ENCODE results near the gene HNMT.
A peak's percentile ranks its signal among the peaks of the same experiment; 100 is the strongest.
"Not testable (repeated sequence)": the region's sequence is repeated elsewhere in the genome, so short reads cannot be mapped to it uniquely, and the experiment has no call there.

Gene HNMT

DNA sequence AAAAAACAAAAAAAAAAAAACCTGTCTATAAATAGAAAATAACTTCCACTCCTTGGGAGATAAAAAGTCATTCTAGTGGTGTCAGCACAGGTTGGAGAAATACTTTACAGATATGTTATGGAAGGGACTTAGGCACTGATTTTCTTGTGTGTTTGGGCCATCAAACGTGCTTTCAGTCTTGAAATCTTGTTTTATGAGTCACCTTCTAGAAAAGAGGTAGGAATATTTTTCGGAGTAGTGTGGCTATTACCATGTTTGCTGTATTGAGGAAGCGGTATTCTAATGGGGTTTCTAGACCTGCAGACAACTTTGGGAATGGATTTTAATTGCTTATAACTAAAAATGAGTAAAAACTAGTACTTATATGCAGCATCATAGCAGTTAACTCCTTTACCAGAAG, 12.0 kb downstream of the HNMT start:
- no peak for DNase-seq

- no peak for DNase-seq
These were observed 13.5 kb downstream of the HNMT start for GRCh38 chr2:137977790-137978189.

DNA sequence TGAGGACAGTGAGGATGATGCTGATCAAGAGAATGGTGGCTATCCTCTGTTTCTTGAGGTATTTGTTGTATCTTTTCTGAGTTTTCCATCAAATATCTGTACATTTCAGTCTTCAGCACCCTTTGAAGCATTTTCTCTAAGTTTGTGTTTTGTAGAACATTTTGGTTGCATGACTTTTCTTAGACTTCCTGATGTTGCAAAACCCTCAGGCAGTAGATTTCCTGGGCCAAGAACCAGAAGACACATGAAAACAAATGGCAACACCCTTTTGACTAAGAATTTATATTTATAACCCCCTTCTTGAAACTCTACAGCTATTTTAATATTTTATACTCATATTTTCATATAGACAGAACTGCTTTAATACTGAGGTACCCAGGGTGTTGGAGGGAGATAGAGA, 16.2 kb downstream of the HNMT start:
- no peak for DNase-seq

DNA sequence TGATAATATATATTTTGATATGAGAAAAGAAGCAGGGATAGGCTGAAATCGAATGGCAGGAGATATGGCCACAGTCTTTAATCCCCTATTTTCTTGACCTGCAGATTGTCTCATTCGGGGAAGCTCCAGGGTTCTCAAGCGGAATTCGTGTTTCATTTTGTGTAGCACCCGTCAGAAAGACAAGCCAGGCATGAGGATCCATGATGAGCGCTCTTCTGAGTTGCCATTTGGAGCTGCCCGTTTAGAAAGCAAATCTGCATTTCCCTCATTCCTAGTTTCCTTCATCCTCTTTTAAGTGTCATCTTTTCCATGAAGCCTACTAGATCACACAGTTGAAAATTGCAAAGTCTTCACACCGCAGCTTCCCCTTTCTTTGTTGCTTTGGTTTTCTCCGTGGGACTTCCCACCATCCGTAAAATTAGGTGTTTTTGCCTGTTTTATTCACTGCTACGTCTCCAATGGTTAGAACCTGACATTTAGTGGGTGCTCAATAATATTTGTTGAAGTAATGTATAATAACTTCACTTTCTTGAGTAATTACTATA, 16.9 kb downstream of the HNMT start:
- no peak for DNase-seq

GRCh38 chr2:137983581-137983980, 19.3 kb downstream of the HNMT start:
- no peak for DNase-seq

DNA sequence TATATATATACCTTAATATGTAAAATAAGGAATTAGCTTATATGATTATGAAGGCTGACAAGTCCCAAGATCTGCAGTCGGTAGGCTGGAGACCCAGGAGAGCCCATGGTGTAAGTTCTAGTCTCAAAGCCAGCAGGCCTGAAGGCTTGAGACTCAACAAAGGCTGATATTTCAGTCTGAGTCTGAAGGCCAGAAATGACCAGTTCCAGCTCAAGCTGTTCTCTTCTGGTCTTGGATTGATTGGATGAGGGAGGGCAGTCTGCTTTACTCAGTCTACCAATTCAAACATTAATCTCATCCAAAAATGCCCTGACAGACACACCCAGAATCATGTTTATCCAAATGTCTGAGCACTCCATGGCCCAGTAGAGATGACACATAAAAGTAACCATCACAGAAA, 22.0 kb downstream of the HNMT start:
- DNase-seq: no peak

DNA sequence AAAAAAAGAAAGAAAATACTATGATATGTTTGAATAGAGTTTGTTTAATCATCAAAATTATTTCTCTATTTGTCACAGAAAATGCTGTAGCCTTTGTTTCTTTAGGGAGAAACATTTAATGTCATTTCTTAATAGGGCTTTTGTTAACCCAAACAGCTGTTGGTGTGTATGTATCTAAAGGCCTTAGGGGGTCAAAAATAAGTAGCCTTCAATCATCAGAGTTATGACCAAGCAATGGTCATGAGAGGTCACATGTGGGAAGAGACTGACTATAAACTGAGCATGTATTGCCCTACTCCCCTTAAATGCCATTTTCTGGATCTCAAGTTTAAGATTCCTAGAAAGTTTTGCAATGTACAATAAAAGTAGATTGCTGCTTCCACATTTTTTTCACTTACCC, 22.7 kb downstream of the HNMT start:
- DNase-seq: no peak

- DNase-seq: no peak
These were observed 26.8 kb downstream of the HNMT start for GRCh38 chr2:137991078-137991477.

DNA sequence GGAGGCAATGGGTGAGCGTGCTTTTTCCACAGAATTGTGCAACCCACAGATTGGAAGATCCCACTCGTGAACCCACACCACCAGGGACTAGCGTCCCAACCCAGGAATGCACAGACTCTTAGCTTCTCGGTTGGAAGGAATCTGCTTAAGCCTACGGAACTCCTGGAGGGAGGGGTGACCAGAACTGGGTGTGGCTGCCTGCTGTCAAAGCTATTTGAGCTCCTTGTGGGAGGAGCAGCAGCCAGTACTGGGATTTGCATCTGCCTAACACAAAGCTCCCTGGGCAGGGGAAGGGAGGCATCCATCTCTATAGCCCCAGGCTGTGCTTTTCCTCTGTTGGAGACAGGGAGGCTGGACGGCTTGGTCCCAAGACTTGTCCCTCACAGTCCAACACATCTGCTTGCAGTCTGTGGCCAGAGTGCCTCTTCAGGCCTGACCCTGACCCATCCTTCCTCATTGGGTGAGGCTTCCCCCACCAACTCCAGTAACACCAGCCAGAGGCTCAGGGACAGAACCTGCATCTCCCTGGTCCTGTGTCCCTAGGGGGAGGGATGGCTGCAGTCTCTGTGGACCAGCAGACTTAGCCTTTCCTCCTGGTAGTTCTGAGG, 27.9 kb downstream of the HNMT start:
- no peak for DNase-seq

DNA sequence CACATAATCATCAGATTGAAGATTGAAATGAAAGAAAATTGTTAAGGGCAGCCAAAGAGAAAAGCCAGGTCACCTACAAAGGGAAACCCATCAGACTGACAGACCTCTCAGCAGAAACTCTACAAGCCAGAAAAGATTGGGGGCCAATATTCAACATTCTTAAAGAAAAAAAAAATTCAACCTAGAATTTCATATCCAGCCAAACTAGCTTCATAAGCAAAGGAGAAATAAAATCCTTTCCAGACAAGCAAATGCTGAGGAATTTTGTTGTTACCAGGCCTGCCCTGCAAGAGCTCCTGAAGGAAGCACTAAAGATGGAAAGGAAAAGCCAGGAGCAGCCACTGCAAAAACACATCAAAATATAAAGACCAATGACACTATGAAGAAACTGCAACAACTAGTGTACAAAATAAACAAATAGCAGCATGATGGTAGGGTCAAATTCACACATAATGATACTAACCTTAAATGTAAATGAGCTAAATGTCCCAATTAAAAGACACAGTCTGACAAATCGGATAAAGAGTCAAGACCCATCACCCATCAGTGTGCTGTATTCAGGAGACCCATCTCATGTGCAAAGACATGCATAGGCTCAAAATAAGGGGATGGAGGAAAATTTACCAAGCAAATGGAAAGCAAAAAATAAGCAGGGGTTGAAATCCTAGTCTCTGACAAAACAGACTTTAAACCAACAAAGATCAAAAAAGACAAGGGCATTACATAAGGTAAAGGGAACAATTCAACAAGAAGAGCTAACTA, 29.6 kb downstream of the HNMT start:
- not testable (repeated sequence) for DNase-seq

DNA sequence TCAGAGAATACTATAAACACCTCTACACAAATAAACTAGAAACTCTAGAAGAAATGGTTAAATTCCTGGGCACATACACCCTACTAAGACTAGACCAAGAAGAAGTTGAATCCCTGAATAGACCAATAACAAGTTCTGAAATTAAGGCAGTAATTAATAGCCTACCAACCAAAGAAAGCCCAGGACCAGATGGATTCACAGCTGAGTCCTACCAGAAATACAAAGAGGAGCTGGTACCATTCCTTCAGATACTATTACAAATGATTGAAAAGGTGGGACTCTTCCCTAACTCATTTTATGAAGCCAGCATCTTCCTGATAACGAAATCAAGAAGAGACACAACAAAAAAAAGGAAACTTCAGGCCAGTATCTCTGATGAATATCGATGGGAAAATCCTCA, 31.1 kb downstream of the HNMT start:
- DNase-seq: not testable (repeated sequence)

DNA sequence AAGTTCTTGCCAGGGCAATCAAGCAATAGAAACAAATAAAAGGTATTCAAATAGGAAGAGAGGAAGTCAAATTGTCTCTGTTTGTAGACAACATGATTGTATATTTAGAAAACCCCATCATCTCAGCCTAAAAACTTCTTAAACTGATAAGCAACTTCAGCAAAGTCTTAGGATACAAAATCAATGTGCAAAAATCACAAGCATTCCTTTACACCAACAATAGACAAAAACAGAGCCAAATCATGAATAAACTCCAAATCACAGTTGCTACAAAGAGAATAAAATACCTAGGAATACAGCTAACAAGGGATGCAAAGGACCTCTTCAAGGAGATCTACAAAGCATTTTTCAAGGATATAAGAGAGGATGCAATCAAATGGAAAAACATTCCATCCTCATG, 31.9 kb downstream of the HNMT start:
- not testable (repeated sequence) for DNase-seq

DNA sequence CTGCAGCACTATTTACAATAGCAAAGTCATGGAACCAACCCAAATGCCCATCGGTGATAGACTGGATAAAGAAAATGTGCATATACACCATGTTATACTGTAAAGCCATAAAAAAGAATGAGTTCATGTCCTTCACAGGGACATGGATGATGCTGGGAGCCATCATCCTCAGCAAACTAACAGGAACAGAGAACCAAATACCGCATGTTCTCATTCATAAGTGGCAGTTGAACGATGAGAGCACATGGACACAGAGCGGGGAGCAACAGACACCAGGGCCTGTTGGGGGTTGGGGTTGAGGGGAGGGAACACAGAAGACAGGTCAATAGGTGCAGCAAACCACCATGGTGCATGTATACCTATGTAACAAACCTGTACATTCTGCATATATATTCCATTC, 33.5 kb downstream of the HNMT start:
- no peak for DNase-seq

DNA sequence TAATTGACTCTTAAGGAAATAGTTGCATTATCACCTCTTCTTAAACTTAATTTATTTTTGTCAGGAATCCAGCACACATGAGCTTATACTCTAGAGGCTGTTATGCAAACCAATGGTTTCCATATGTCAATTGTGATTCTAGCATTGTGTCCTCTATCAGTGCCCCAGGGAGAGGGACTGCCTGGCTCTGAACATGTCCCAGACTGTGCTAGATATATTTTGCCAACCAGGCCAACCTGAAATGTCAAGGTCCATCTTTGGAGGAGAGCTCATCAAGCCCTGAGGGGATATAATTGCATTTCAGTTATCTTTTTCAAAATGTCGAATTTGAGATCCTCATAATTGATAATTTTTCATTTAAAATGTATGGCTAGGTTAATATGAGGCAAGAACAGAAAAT, 34.2 kb downstream of the HNMT start:
- DNase-seq: no peak

DNA sequence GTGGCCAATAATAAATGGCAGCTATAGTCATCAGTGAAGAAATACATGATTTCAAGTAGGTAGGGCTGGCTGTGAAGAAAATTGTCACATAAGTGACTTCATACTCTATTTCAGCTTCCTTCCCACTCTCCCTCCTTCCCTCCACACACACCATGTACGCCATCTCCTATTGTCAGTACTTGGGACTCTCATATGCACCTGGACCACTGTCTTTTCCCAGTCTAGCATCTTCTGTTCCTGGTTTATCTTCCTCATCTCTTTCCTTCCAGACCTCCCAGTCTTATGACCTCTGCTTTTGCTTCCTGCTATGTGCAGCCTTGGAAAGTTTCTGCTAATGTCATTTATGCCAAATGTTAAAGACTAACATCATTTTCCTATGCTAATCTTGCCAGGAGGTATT, 35.0 kb downstream of the HNMT start:
- no peak for DNase-seq

DNA sequence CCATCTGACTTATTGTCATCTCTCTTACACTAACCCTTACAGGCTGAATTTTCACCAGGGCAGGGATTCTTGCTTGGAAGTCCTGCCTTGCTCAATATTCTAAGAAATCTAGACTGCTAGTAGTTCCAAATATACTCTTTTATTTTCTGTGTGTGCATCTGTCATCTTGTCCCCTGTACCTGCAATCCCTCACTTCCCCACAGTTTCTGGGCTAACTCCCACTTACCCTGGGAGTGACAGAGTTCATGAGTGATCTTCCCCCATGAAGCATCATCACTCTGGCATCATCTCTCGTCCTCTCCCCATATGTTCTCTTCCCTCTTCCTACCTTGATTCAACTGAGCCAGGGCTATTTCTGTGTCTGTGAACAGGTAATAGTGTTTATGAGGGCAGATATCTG, 35.7 kb downstream of the HNMT start:
- no peak for DNase-seq

DNA sequence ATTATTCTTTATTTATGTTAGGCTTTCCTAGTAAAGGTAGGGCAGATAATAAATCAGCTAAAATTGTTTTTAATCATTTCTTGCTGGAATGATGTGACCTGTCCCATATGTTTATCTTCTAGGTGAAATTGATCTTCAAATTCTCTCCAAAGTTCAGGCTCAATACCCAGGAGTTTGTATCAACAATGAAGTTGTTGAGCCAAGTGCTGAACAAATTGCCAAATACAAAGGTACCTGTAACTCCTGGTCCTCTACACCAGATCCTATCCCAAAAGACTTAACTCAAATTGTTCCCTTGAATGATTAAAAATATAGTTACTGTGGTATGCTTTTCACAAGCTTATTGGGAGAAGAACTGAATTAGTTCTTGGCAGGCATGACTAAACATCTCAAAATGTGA, 36.5 kb downstream of the HNMT start:
- no peak for DNase-seq

DNA sequence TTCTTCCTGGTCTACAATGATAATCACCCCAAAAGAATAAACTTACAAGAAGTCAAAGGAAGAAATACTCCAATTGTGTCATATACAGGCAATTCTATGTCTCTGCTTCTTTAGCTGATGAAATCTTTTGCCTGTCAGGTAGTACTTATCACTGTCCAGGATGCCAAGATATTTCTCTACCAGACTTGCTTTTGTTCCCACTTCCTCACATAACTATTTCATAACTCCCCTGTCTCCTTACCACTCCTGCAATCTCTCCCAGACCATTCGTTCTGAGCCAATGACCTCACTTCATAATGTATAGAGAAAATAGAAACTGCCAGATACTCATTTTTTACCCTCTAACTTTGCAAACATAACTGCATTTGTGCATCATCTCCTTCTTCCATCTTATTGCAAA, 39.1 kb downstream of the HNMT start:
- DNase-seq: peak; percentile 74

- DNase-seq: no peak
These were observed 43.2 kb downstream of the HNMT start for GRCh38 chr2:138007431-138007830.

DNA sequence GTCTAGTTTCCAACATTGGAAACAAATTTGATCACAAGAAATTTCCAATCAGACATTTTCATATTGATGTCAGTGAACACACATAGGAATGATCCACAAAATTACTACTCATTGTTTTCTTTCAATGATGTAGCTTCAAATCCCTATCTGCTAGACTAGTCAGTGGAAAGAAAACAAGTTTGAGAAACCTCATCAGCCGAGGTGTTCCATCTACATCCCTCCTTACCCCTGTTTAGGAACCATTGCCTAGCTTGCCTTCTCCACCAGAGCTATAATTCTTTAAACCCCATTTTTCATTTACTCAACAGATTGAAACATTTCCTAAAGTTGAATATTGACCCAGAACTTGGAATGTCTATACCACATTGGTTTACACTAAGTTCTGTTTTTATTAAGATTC, 45.3 kb downstream of the HNMT start:
- no peak for DNase-seq

DNA sequence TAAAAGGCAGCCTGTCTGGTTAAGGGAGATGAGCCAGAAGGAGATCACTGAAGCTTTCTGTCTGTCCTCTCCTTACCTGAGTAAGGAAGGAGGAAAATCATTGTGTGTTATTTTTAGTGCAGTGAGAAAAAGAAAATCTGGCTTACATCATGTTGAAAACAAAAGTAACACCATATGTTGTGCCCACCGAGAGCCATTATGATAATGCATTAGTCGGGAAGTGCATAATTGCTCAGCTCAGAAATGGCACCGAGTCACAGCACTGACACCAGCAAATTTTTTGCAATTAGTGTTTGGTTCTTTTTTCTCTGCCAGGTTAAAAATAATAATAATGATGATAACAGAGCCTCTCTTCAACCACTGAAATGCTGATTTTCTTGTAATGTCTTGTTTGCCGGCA, 46.6 kb downstream of the HNMT start:
- no peak for DNase-seq

GRCh38 chr2:138012082-138012481, 47.8 kb downstream of the HNMT start:
- no peak for DNase-seq

GRCh38 chr2:138012968-138013367, 48.7 kb downstream of the HNMT start:
- DNase-seq: no peak

GRCh38 chr2:138013639-138014038, 49.4 kb downstream of the HNMT start:
- no peak for DNase-seq

DNA sequence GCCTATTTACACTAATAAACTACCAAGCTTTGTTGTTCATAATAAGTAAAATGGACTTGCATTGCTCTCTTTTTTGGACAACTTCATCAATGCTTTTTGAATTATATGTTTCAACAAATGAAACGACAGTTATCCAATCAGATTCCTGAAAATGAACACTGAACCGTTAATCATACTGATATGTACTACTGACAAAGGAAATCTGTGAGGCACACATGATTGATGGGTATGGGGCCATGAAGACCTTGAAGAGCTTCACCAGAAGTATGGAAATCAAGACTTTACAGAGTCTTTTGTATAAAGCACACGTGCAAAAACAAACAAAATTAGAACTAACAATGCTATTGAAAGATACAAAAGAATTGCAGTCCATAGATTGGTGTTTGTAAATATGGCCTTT, 51.2 kb downstream of the HNMT start:
- no peak for DNase-seq

Data from NCI-H226 (cell line).